G401.6 (cell line): ENCODE data around the gene CACNG7.

ENCODE experiments used
- FAIRE-seq: peaks from 2 replicates; lab custom pipeline; 2012; peaks lifted over from hg19 to GRCh38; lab: Jason Lieb, UNC

Gene CACNG7

DNA sequence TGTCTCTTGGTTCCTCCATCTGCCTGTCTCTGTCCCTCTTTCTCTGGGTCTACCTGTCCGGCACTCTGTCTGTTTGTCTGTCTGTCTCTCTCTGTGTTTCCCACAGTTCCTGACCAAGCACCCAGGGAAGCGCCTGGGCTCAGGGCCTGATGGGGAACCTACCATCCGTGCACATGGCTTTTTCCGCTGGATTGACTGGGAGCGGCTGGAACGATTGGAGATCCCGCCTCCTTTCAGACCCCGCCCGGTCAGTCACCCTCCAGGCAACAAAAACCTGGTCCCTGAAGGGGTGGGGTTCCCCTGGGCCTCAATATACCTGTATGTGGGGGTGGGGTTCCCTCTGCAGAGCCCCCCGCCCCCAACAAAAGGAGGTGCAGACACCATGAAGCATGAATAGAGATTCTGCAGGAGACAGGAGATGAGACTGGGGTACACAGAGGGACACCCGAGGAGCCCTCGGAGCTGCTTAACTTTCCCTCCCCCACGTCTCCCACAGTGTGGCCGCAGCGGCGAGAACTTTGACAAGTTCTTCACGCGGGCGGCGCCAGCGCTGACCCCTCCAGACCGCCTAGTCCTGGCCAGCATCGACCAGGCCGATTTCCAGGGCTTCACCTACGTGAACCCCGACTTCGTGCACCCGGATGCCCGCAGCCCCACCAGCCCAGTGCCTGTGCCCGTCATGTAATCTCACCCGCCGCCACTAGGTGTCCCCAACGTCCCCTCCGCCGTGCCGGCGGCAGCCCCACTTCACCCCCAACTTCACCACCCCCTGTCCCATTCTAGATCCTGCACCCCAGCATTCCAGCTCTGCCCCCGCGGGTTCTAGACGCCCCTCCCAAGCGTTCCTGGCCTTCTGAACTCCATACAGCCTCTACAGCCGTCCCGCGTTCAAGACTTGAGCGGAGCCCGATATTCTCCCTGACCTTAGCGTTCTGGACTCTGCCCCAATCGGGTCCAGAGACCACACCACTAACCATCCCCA, 2.6 kb upstream of the CACNG7 start:
- no peak for FAIRE-seq

DNA sequence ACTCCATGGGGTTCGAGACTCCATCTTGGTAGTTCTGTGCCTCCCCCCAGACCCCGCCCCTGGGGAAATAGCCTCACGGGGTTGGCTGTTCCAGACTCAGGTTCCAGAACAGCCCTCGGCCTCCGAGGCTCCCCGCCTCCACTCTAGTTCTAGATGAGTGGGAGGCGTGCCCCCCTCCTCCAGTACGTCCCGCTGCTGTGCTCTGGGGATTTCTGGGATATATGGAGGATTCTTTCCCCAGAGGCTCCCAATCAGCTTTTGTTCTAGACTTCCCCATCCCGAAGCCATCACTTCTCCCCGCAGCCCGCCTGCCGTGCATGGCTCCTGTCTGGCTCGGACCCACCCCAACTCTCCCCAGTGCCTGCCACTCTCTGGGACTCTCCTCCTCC, 1.9 kb upstream of the CACNG7 start:
- no peak for FAIRE-seq

DNA sequence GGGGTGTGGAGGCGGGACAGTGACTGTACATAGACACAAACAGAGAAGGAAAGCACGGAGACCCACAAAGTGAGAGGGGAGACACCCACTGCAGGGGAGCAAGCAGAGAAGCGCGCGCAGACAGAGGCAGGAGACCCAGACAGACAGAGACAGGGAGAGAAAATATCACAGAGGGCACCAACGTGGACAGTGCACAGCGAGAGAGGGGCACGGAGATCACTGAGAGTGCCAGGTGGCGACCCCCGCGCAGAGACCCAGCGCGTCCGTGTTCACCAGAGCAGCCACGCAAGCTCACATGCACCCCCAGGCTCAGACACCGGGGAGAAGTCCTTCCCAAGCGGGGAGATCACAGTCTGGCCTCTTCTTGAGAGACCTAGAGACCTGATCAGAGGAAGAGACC, 1.4 kb upstream of the CACNG7 start:
- no peak for FAIRE-seq

DNA sequence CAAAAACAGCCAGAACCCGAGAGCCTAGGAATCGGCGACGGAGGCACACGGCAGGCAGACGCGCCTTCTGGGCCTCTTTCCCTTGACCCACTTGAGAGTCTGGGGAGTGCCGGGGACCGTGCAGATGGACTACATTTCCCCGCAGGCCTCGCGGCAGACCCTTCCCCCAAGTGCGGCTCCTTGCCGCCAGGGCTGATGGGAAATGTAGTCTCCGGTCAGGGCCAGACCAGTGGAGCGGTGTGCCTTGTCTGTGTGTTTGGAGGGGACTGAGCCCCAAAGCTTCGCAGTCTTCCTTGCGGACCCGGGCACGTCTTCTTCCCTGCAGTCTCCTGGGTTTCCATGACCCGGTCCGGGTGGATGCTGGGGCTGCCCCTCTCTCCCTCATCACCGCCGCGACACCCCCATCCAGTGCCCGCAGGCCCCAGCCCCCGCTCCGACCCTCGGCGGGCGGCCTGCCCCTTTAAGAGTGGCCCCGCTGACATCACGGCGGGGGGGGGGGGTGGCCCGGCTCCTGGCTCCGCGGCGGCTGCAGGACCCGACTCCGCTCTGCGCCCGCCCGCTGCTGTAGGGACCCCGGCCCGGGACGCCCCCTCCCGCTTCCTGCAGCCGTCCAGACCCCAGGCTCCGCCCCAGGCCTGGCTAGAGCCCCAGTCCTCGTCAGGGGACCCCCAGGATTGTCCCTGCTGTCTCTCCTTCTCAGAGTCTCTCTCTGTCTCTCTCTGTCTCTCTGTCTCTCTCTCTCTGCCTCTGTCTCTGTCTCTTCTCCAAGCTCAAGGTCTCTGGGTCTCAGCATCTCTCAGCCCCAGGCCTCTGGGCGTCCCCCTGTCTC, 758 bp upstream of the CACNG7 start:
- no peak for FAIRE-seq

DNA sequence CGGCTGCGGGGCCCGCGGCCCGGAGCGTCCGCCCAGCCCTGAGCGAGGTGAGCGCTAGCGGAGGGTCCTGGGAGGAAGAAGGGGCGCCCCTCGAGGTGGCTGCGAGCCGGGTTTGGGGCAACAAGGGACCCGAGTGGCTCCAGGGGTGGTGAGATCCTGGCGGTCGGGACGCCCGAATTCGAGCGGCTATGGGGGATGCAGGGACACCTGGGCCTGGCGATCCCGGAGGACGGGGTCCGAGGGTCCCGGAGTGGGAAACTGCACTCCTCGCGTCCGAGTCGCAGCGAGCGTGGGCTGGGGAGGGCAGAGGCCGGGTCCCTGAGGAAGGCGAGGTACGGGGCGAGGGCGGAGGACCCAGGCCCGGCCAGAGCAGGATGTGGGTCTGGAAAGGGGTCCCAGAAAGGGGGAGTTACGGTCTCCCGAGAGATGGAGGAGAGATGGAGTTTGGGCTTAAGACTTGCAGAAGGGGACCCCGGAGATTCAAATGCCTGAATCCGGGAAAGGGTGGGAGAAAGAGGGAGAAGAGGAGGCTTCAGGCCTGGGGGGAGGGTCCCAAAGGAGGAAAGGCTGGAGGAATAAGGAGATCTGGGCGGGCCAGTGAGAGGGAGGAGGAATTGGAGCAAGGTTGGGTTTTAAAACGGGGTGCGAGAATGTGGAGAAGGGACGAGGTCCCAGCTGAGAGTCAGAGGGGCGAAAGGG, 542 bp downstream of the CACNG7 start:
- no peak for FAIRE-seq

DNA sequence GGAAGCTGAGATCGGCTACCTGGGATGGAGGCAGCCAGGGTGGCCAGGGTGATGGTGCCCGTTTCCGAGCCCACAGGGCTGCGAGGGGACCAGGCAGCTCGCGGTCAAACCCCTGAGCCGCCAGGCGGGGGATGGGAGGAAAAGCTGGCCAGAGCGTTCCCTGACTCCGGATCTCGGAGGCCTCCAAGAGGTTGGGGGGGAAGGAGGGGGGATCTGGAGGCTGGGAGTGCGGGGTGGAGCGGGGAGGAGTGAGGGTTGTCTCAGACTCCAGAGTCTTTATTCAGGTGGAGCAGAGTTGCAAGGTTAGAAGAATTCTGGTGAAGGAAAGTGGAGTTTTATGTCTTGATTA, 1.1 kb downstream of the CACNG7 start:
- FAIRE-seq: no peak

DNA sequence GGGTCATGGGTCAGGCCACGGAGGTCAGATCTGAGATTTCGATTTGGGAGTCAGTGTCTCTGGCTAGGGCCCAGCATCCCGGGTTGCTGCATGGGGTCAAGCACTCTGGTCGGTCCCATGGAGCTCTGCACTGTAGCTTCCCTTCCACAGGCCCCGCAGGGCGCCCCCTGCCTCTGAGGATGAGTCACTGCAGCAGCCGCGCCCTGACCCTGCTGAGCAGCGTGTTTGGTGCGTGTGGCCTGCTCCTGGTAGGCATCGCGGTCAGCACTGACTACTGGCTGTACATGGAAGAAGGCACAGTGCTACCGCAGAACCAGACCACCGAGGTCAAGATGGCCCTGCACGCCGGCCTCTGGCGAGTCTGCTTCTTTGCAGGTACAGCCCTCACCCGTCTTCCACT, 3.6 kb downstream of the CACNG7 start:
- no peak for FAIRE-seq

DNA sequence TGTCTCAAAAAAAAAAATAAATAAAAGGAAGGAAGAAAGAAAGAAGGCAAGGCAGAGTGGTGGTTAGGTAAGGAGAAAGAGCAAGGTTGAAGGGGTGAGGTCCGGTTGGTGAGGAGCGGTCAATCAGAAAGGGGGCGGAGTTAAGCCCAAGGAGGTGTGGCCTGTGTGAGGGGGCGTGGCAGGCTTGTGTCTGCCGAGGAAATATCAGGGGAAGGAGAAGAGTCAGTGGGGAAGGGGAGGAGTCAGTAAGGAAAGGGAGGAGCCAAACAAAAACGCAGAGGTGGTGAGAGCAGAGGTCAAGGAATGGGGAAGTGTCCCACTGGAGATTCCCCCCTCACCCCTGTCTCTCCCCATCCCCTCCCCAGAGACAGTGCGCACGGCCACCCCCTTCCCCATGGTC, 5.9 kb downstream of the CACNG7 start:
- FAIRE-seq: no peak

DNA sequence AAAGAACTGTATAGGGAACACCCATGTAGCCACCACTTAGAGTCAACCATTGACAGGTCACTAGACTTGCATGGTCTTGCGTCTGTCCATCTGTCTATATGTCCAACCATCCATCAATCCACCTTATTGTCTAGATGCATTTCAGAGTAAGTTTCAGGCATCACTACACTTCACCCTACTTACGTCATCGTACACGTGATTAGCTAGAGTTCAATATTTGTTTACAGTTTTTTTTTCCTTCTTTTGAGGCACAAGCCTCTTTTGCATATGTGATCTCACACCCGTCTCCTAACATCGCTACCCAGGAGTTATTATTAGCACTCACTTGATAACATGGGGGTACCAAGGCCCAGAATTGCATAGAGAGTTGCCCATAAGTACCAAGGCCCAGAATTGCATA, 6.9 kb downstream of the CACNG7 start:
- FAIRE-seq: no peak

DNA sequence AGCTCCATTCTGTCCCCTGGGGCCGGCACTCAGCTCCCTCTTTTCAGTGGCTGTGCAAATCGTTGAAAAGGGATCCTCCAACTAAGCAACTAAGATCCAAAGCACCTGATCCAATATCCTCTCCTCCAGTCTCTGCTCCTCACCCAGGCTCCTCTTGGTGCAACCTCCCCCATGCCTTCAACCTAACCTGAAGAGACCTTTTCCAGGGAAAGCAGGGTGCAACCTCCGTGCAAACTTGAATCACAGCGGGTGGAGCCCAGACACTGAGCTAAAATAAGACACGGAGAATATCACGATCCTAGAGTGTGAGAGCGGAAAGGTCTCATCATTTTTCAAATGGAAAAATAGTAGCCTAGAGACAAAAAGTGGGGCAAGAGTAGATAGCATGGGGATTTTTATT, 8.3 kb downstream of the CACNG7 start:
- FAIRE-seq: no peak

DNA sequence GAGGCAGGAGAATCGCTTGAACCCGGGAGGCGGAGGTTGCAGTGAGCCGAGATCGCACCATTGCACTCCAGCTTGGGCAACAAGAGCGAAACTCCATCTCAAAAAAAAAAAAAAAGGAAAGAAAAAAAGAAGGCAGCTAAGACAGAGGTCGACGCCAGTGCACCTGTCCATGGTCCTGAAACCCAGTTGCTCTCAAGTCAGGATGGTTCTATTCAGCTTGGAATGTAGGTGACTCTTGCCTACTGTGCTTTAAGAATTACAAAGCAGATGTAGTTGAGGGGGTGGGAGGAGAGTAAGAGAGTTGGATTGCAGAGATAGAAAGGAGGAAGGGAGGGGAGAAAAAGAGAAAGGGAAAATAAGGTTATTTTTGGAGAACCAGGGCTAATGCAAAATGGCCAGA, 18.7 kb downstream of the CACNG7 start:
- no peak for FAIRE-seq

DNA sequence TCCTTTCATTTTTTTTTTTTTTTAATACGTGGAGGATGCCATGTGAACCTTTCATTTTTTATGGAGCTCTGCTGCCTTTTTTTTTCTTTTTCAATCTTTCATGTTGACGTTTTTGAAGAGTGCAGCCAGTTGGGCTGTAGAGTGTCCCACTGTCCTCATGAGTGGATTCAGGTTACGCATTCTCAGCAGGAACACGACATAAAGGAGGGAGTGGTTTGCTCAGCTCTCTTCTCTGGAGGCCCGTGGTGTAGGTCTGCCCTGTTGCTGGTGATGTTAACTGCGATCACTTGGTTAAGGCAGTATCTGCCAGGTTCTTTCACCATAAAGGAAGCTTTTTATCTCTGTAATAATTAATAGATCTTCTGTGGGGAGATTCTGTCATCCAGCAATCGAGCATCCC, 27.0 kb downstream of the CACNG7 start:
- no peak for FAIRE-seq

DNA sequence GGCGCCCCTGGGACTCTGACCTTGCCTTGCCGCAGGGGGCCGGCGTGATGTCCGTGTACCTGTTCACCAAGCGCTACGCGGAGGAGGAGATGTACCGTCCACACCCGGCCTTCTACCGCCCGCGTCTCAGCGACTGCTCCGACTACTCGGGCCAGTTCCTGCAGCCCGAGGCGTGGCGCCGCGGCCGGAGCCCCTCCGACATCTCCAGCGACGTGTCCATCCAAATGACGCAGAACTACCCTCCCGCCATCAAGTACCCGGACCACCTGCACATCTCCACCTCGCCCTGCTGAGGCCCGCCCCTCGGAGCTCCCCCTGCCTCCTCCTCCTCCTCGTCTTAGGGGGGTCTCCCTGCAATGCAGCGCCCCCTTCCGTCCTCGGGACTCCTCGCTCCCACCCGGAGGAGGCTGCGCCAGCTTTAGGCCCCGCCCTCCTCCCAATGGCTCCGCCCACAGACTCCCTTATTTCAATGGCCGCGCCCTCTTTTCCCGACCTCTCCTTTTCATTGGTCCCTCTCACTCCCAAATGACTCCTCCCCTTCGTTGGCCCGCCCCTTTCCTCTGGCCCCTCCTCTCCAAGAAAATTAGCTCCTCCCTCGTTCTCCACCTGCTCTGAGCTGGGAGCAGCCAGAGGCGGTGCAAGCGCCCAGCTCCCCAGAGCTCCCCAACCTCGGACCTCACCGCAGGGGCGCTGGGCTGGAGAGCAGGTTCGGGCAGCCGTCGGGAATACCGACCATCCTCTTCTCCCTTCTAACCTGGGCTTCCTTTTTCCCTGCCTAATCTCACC, 33.1 kb downstream of the CACNG7 start:
- no peak for FAIRE-seq

DNA sequence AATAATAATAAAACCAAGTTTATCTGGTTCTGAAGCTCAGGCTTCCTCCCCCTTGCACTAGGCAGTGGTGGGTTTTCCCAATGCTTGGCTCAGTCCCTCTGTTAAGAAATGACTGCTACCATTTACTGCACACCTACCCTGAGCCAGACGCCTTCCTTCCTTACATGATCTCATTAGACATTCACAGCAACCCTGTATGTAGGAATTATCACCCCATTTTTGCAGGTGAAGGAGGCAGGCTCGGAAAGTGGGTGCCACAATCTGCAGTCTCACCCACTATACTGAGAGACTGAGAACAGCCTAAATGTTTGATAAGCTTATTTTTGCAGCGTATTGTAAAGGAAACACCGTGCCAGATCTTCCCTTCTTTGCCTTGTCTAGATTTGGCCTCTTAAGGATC, 35.3 kb downstream of the CACNG7 start:
- FAIRE-seq: no peak

DNA sequence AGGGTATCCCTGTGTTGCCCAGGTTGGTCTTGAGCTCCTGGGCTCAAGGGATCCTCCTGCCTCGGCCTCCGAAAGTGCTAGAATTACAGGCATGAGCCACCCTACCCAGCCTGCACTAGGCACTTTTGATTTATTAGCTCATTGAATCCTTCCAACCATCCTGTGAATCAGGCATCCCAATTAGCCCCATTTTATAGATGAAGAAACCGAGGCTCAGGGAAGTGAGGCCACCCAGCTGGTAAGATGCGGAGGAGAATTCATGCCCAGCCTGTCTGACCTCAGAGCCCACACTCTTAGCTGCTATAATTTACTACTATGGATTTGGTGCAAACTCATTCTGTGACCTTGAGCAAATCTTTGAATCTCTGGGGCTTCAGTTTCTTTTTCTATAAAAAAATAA, 35.9 kb downstream of the CACNG7 start:
- FAIRE-seq: no peak

DNA sequence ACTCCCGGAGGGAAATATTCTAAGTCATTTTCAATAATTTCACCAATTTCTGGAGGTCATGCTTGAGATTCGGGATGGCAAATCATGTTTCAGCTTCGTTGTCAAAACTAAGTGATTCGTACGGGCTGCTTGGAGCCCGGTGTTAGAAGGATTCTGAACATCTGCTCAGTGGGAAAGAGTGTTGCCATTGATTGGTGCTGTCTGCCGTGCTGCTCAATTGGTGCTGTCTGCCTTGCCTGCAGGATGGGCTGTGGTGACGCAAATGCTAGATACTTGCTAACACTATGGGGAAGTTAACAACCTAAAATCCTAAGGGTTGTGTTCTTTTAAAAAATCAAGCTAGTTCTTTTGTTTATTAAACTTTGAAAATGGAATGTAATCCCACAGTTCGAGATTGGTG, 36.4 kb downstream of the CACNG7 start:
- peak; percentile 71 for FAIRE-seq

DNA sequence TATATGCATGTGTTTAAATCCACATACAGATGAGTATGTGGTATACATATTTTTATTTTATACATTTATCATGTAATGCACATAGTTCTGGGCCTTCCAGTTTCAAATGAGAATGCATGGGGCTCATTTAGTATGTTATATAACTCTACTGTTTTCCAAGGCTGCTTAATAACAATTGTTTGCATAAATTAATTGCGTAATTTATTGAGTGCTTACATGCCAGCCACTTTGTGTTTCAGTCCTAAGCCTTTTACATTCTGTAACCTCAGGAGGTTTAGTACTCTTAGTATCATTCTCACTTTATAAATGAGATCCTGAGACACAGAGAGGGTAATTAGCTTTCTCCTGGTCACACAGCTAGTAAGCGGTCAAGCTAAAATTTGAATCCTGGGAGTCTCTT, 36.9 kb downstream of the CACNG7 start:
- no peak for FAIRE-seq

DNA sequence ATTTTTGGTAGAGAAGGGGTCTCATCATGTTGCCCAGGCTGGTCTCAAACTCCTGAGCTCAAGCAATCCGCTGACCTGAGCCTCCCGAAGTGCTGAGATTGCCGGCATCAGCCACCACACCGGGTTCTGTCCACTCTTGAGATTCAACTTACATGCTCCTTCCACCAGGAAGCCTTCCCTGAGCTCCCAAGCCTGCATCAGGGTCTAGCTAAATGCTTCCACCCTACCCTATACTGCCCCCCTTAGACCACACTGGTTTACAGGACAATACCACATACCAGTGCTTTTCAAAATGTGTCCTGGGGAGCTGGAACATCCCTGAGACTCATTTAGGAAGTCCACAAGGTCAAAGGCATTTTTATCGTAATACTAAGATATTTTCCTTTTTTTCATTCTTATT, 38.5 kb downstream of the CACNG7 start:
- FAIRE-seq: peak; percentile 86

DNA sequence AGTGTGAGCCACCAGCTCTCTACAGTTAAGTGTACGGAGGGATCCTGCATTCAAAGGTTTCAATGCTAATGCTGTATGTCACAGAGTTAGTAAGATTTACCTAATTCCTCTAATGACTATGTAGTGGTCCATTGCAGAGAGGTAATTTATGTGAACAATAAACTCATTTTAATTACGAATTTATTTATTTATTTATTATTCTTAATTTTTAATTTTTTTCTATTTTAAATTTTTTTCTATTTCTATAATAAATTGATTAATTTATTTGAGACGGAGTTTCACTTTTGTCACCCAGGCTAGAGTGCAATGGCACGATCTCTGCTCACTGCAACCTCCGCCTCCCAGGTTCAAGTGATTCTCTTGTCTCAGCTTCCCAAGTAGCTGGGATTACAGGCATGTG, 39.5 kb downstream of the CACNG7 start:
- FAIRE-seq: peak; percentile 62

DNA sequence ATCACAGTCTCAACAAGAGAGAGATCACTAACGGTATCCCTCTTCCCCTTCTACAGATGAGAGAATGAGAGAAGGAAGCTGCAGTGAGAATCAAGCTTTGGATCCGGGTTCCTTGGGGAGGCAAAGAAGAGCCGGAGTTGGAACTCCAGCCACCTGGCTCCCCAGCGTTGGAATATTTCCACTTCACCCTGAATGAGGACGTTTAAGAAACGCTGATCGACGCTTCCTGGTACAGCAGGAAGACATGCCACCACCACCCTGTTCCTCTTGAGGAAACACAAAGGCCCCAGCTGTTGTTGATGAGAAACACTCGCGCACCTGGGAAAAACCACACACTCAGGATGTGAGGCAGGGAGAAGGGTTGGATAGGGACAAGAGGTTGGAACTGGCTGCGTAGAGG, 42.4 kb downstream of the CACNG7 start:
- no peak for FAIRE-seq

DNA sequence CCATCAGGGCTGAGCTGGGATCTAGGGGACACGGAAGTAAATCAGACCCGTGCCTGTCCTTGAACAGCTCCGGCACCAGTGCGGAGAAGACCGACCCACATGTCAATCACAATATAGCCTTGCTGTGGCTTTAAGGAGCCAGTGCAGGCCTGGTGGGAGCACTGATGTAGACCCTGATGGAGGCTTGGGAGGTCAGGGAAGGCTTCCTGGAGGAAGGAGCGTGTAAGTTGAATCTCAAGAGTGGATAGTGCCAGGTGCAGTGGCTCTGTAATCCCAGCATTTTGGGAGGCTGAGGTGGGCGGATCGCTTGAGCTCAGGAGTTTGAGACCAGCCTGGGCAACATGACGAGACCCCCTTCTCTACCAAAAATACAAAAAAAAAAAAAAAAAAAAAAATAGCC, 42.9 kb downstream of the CACNG7 start:
- no peak for FAIRE-seq

DNA sequence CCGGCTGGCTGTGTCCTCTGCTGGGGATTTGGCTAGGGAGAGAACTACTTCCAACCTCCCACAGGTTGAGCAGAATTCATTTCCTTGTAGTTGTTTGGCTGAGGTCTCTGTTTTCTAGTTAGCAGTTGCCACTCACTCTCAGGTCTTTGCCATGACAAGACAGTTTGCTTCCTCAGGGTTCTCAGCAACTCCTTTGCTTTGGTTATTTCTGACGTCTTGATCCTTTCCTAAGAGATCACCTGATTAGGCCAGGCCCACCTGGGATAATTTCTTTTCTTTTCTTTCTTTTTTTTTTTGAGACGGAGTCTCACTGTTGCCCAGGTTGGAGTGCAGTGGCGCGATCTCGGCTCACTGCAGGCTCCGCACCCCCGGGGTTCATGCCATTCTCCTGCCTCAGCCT, 44.3 kb downstream of the CACNG7 start:
- no peak for FAIRE-seq
